Hepatocyte (in vitro differentiated cells): Measurements from ENCODE around the gene UBL4A.

Source experiments
- CTCF ChIP-seq: fragments of 200-600 bp; sonication (generic); IDR thresholded peaks from 2 replicates; pipeline ENCODE4 v1.5.1; 2016; ENCODE audit warnings: antibody characterized with exemption, mild to moderate bottlenecking; ENCODE audit not compliant: poor library complexity
- EZH2phosphoT487 ChIP-seq: fragments of 200-600 bp; sonication (generic); IDR thresholded peaks from one replicate; pipeline ENCODE4 v1.6.1; 2018; ENCODE audit warnings: antibody characterized with exemption, mild to moderate bottlenecking, low read depth, moderate library complexity; ENCODE audit not compliant: unreplicated experiment, severe bottlenecking

DNA sequence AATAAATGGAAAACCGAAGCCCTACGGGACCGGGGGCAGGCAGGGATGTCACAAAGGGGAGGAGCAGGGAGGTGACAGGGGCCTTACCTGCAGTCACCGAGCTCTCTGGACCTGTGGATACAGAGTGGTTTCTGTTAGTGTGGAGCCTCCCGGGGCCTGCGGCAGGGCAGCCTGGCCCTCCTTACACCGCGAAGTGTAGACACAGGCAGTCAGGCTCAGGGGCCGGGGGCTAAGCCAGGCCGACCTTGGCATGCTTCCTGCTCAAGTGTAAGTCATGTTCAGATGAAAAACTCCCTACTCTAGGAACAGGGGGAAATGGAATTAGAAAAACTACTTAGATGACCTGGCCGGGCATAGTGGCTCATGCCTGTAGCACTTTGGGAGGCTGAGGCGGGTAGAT, 25.3 kb upstream of the UBL4A start:
- TF ChIP-seq CTCF: no peak
- no peak for TF ChIP-seq EZH2phosphoT487
